HG03520 (cell line): Measurements from ENCODE around the gene E4F1.

Experiments
- ATAC-seq: cut with Tn5 transposase; IDR thresholded peaks from one replicate; pipeline ENCODE4 v1.9.1; 2021; ENCODE audit warnings: mild to moderate bottlenecking, moderate library complexity; ENCODE audit not compliant: unreplicated experiment

The E4F1 gene

DNA sequence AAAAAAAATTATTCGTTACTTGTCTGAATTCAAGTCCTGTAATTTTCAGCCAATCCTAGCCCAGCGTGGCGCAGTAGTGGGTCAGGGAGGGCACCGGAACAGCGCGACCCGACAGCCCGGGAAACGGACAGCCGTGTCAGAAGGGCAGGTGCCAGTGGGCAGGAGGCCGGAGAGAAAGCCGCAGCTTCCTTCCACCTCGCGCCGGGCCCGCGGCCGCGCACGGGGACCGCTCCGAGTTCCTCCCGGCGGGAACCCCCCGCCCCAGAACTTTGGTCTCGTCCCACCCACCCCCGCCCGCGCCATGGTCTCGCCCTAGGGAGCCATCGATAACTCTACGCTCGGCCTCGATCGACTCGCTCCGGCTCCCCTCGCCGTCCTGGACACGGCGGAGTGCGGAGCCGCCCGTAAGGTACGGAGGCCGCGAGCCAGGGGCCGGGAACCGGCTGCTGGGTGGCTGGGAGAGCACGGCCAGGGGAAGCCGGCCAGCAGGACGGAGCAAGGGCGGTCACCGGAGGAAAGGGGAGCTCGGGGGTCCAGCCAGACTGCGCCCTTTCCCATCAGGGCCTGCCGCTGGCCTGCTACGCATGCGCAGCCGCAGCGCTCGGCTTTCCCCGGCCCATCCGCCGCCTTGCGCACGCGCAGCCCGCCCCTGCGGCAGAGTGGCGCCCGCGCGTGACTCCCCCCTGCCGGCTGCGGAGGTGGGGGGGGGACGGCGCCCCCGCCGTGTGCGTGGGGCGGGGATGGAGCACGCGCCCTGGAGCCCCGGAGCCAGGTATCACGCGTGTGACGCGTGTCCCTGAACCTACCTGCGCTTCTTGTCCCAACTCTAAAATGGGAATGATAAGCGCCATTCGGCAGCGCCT, 18.1 kb upstream of the E4F1 start, which contains the start of gene MLST8:
Gene MLST8 (plus strand): TSS at position 351 of the 863 bp plus-strand sequence. CDS start 632 bp downstream, outside the sequence.
- ATAC-seq, result peak; percentile 63

DNA sequence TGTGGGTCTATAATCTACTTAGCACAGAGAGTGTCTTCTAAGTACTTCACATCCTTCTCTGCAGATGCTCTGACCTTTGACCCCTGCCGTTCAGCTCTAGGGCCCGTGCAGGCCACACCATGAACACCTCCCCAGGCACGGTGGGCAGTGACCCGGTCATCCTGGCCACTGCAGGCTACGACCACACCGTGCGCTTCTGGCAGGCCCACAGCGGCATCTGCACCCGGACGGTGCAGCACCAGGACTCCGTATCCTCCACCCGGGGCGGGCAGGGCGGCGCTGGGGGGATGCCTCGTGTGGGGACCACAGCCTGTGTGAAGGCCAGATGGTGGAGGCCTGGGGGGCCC, 17.5 kb upstream of the E4F1 start:
- ATAC-seq, result peak; percentile 3

DNA sequence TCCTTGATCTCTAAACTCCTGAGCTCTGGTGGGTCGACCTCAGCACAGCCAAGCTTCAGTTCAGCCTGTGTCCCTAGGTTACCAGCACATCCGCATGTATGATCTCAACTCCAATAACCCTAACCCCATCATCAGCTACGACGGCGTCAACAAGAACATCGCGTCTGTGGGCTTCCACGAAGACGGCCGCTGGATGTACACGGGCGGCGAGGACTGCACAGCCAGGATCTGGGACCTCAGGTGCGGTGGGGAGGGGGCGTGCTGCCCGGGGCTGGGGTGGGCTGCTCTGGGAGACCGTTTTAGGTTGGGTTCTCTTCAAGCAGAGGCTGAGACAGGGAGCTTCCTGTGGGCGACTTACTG, 17.0 kb upstream of the E4F1 start:
- ATAC-seq, result no peak

DNA sequence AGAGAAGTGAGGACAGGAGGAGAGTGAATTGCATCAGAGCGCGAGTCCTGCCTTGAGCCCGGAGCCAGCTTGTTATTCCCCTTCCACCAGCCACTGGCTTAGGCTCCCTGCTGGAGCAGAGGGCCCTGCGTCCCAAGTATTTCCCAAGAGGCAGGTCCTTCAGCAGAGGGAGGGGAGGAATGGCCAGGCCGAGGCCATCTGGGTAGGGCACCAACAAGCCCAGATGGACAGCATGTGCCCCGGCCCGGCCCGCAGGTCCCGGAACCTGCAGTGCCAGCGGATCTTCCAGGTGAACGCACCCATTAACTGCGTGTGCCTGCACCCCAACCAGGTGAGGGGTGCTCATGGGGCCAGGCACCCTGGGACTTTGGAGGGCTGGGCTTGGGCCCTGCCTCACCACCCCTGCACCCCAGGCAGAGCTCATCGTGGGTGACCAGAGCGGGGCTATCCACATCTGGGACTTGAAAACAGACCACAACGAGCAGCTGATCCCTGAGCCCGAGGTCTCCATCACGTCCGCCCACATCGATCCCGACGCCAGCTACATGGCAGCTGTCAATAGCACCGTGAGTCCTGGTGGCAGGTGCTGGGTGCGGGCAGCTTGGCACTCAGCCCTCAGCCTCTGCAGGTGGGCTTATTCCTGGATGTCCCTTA, 16.5 kb upstream of the E4F1 start:
- ATAC-seq, result no peak

GRCh38 chr16:2207872-2208271, 15.5 kb upstream of the E4F1 start:
- no peak for ATAC-seq

DNA sequence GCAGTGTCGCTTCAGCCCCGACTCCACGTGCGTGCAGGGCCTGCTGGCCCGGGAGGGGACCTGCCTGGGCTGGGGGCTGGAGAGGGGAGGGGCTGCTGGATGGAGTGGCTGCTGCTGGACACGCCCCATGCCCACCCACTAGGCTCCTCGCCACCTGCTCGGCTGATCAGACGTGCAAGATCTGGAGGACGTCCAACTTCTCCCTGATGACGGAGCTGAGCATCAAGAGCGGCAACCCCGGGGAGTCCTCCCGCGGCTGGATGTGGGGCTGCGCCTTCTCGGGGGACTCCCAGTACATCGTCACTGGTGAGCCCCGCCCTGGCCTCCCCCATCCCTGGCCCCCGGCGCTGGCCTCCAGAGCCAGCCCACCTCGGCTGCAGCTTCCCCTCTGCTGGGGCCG, 15.1 kb upstream of the E4F1 start:
- no peak for ATAC-seq

DNA sequence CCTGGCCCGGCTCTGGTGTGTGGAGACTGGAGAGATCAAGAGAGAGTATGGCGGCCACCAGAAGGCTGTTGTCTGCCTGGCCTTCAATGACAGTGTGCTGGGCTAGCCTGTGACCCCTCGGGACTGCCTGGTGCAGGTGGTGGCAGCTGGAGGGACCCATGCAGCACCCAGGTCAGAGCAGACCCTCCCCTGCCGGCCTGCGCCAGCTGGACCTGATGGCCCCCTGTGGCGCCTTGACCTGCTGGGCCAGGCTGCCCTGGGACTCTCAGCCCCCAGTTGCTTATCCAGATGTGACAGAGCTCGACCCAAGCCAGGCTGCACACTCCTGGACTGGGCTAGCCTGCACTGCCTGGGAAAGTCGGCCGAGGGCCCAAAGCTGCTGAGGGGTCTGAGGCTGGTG, 14.6 kb upstream of the E4F1 start:
- ATAC-seq, result no peak

DNA sequence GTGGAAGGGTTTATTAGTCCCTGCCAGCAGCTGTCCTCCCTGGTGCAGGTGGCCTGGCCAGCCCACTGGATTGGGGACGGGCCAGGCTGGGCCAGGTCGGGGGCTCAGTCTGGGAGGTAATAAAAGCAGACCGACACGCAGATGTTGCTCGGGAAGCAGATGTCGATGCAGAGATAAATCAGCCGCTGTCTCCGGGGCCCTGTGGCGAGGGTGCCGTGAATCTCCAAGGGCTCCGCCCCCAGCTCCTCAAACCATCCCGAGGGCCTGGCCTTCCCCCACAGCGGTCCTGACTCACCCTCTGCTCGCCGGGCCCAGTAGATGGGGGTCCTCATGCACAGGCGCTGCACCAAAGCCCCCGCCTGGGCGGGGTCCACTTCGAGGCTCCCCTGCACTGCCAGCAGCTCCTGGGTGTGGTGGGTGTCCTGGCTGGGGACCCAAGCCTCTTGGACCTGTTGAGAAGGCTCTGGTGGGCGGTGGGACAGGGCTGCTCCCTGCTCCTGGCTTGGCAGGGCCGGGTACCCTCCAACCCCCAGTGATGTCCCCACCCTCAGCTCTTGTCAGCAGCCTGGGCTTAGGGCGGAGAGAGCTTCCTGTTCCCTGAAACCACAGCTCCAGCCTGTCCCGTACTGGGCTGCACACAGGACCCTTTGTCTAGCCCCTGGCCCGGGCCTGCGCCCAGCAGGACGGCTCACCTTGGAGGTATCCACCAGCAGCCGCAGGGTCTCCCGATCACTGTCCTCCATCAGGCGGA, 14.0 kb upstream of the E4F1 start:
- no peak for ATAC-seq

- ATAC-seq, result no peak
Observed at GRCh38 chr16:2210009-2210332, 13.4 kb upstream of the E4F1 start.

- no peak for ATAC-seq
Observed at GRCh38 chr16:2210386-2211365, 12.7 kb upstream of the E4F1 start, which contains the start of gene BRICD5. TSS of gene BRICD5 (minus strand) at chr16:2210863. CDS start at chr16:2210833, 30 bp downstream.

DNA sequence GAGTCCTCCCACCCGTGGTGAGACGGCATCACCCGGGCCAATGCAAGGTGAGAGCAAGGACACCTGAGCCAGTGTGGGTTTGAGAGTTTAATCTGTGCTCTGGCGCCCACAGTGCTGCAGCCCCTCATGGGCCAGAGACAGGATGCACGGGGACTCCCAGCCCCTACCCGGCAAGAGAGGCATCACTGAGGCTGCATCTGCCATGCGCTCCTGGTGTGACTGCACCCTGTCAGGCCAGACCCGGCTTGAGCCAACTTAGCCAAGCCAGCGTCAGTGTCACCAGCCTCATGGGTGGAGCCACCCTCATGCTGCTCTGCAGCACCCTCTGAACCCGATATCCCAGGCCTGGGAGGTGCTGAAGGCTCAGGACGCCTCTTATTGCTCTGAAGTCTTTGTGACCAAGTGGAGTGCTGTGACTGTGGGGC, 11.5 kb upstream of the E4F1 start:
- ATAC-seq, result no peak

GRCh38 chr16:2212362-2213324, 10.7 kb upstream of the E4F1 start:
- ATAC-seq, result no peak

- ATAC-seq, result peak; percentile 2
Observed at GRCh38 chr16:2213817-2214718, 9.3 kb upstream of the E4F1 start.

DNA sequence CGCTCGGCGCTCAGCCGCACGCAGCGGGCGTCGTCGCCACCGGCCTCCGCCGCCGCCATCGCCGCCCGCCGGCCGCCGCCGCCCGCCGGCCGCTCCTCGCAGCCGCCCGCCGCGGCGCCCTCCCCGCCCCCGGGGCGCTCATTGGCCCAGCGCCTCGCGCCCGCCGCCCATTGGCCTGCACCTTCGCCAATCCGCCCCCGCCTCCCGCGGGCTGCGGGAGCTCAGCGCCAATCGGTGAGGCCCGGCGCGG, 8.7 kb upstream of the E4F1 start, which contains the start of gene PGP:
Gene PGP (minus strand): TSS at position 122 of the 250 bp plus-strand sequence. CDS start 63 bp downstream, at position 59.
- no peak for ATAC-seq

GRCh38 chr16:2216330-2216729, 7.1 kb upstream of the E4F1 start:
- no peak for ATAC-seq

GRCh38 chr16:2223942-2224486, 623 bp downstream of the E4F1 start:
- peak; percentile 9 for ATAC-seq

DNA sequence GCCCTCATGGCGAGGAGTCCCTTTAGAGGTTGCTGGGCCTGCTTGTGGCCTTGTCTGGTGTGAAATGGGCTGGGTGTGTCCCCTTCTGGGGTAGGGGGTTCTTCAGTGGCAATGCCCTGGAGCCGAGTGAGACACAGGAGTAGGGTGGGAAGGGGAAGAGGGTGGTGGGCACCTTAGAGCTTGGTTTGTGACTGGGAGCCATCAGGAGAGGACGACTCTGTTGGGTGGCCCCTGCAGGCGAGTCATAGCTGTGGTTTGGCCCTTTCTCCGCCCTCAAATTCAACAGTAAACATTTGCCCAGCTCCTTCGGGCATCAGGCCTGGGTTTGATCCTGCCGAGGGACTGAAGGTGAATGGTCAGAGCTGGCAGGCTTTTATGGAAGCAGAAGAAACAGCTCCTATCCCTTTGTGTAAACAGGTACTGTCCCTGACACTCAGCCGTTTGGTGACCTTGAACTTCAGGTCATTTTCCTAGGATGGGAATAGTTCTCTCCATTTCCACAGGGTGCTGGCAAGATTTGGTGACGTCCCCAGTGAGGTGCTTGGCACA, 2.9 kb downstream of the E4F1 start:
- ATAC-seq, result no peak

DNA sequence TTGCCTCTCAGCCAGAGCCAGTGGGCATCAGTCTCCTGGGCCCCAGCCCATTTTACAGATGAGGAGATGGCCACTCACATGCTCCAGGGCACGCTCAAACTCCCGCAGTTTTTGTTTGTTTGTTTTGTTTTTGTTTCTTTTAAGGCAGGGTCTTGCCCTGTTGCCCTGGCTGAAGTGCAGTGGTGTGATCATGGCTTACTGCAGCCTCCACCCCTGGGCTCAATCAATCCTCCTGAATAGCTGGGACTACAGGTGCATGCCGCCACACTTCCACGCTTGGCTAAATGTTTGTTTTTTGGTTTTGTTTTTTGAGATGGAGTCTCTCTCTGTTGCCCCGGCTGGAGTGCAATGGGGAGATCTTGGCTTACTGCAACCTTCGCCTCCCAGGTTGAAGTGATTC, 3.5 kb downstream of the E4F1 start:
- no peak for ATAC-seq
